ENCODE measurements around the gene BTF3L4.

- TF ChIP-seq CTCF (conservative IDR thresholded peaks at IDR 0.05; ENCODE audit: low read depth in 2 of 2), result no peak
- no peak for TF ChIP-seq REST (IDR thresholded peaks at IDR 0.05; ENCODE audit: unreplicated experiment)
- TF ChIP-seq, protein P1, sequence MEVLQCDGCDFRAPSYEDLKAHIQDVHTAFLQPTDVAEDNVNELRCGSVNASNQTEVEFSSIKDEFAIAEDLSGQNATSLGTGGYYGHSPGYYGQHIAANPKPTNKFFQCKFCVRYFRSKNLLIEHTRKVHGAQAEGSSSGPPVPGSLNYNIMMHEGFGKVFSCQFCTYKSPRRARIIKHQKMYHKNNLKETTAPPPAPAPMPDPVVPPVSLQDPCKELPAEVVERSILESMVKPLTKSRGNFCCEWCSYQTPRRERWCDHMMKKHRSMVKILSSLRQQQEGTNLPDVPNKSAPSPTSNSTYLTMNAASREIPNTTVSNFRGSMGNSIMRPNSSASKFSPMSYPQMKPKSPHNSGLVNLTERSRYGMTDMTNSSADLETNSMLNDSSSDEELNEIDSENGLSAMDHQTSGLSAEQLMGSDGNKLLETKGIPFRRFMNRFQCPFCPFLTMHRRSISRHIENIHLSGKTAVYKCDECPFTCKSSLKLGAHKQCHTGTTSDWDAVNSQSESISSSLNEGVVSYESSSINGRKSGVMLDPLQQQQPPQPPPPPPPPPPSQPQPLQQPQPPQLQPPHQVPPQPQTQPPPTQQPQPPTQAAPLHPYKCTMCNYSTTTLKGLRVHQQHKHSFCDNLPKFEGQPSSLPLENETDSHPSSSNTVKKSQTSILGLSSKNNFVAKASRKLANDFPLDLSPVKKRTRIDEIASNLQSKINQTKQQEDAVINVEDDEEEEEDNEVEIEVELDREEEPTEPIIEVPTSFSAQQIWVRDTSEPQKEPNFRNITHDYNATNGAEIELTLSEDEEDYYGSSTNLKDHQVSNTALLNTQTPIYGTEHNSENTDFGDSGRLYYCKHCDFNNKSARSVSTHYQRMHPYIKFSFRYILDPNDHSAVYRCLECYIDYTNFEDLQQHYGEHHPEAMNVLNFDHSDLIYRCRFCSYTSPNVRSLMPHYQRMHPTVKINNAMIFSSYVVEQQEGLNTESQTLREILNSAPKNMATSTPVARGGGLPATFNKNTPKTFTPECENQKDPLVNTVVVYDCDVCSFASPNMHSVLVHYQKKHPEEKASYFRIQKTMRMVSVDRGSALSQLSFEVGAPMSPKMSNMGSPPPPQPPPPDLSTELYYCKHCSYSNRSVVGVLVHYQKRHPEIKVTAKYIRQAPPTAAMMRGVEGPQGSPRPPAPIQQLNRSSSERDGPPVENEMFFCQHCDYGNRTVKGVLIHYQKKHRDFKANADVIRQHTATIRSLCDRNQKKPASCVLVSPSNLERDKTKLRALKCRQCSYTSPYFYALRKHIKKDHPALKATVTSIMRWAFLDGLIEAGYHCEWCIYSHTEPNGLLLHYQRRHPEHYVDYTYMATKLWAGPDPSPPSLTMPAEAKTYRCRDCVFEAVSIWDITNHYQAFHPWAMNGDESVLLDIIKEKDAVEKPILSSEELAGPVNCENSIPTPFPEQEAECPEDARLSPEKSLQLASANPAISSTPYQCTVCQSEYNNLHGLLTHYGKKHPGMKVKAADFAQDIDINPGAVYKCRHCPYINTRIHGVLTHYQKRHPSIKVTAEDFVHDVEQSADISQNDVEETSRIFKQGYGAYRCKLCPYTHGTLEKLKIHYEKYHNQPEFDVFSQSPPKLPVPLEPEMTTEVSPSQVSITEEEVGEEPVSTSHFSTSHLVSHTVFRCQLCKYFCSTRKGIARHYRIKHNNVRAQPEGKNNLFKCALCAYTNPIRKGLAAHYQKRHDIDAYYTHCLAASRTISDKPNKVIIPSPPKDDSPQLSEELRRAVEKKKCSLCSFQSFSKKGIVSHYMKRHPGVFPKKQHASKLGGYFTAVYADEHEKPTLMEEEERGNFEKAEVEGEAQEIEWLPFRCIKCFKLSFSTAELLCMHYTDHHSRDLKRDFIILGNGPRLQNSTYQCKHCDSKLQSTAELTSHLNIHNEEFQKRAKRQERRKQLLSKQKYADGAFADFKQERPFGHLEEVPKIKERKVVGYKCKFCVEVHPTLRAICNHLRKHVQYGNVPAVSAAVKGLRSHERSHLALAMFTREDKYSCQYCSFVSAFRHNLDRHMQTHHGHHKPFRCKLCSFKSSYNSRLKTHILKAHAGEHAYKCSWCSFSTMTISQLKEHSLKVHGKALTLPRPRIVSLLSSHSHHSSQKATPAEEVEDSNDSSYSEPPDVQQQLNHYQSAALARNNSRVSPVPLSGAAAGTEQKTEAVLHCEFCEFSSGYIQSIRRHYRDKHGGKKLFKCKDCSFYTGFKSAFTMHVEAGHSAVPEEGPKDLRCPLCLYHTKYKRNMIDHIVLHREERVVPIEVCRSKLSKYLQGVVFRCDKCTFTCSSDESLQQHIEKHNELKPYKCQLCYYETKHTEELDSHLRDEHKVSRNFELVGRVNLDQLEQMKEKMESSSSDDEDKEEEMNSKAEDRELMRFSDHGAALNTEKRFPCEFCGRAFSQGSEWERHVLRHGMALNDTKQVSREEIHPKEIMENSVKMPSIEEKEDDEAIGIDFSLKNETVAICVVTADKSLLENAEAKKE (CRISPR knock-in tag; IDR thresholded peaks at IDR 0.05), result no peak
- TF ChIP-seq EZH2phosphoT487 (IDR thresholded peaks at IDR 0.05; ENCODE audit: unreplicated experiment), result no peak
- no peak for TF ChIP-seq POLR2AphosphoS5 (IDR thresholded peaks at IDR 0.05; ENCODE audit: low read depth)
- TF ChIP-seq EZH2 (IDR thresholded peaks at IDR 0.05; ENCODE audit: low read depth, unreplicated experiment), result no peak
- no peak for TF ChIP-seq ZNF114 (CRISPR knock-in tag; IDR thresholded peaks at IDR 0.05)
Observed at GRCh38 chr1:52055866-52056162, 281 bp upstream of the BTF3L4 start.
